ENCODE data around the gene BNIPL.

BNIPL gene

GRCh38 chr1:151010346-151010726 is 26.1 kb upstream of the BNIPL start:
- DNase-seq, result no peak

- DNase-seq, result no peak
These were observed 25.1 kb upstream of the BNIPL start for GRCh38 chr1:151011154-151011850.

- DNase-seq, result no peak
These were observed 23.5 kb upstream of the BNIPL start for GRCh38 chr1:151012684-151013471.

- DNase-seq, result no peak
These were observed 22.9 kb upstream of the BNIPL start for GRCh38 chr1:151013518-151013917.

- DNase-seq, result peak; percentile 95
These were observed 11.7 kb upstream of the BNIPL start for GRCh38 chr1:151024540-151025146.

GRCh38 chr1:151026460-151026859 is 9.9 kb upstream of the BNIPL start:
- DNase-seq, result no peak

- DNase-seq, result no peak
These were observed 4.2 kb upstream of the BNIPL start for GRCh38 chr1:151032164-151032563.

GRCh38 chr1:151035167-151035566 is 1.2 kb upstream of the BNIPL start:
- DNase-seq, result no peak

- no peak for DNase-seq
These were observed 646 bp downstream of the BNIPL start for GRCh38 chr1:151037032-151037431.

- no peak for DNase-seq
These were observed 3.1 kb downstream of the BNIPL start for GRCh38 chr1:151039521-151039920.

GRCh38 chr1:151043163-151043562 is 6.8 kb downstream of the BNIPL start:
- no peak for DNase-seq

GRCh38 chr1:151047591-151047924 is 11.2 kb downstream of the BNIPL start, which contains the start of gene C1orf56:
Gene C1orf56, plus strand, starts transcription at chr1:151047751. Its CDS starts 97 bp downstream, at chr1:151047848.
- peak; percentile 76 for DNase-seq

GRCh38 chr1:151047925-151048644 is 11.7 kb downstream of the BNIPL start:
- DNase-seq, result peak; percentile 70

GRCh38 chr1:151048645-151049032 is 12.3 kb downstream of the BNIPL start:
- DNase-seq, result no peak

- no peak for DNase-seq
These were observed 13.1 kb downstream of the BNIPL start for GRCh38 chr1:151049458-151049857.

GRCh38 chr1:151050051-151050688 is 13.8 kb downstream of the BNIPL start:
- no peak for DNase-seq

GRCh38 chr1:151051356-151052009 is 15.1 kb downstream of the BNIPL start:
- no peak for DNase-seq

- no peak for DNase-seq
These were observed 18.7 kb downstream of the BNIPL start for GRCh38 chr1:151054971-151055547.

- DNase-seq, result peak; percentile 27
These were observed 19.2 kb downstream of the BNIPL start for GRCh38 chr1:151055581-151055980.

GRCh38 chr1:151056149-151056548 is 19.8 kb downstream of the BNIPL start:
- peak; percentile 55 for DNase-seq

- no peak for DNase-seq
These were observed 22.3 kb downstream of the BNIPL start for GRCh38 chr1:151058692-151059091.
